Prostate gland (tissue), 2 donors: ENCODE results near the gene ACE.

ENCODE experiments used
- POLR2A ChIP-seq: fragments of 450-650 bp; IDR thresholded peaks from one replicate; pipeline ENCODE4 v1.6.1; 2016; ENCODE audit warnings: antibody characterized with exemption, mild to moderate bottlenecking
- POLR2AphosphoS5 ChIP-seq: sonication (generic); formaldehyde crosslinking; IDR thresholded peaks from one replicate; pipeline ENCODE4 v1.6.1; 2017; ENCODE audit warnings: antibody characterized with exemption
- TF ChIP-seq, protein P1 (sequence below), 4 experiments: fragments of 200-600 bp in 2 of 4; fragments of 450-650 bp in 2 of 4; sonication (generic) in 2 of 4; IDR thresholded peaks; 1 replicate in 3 of 4; 2 replicates in 1 of 4; pipeline ENCODE4 v1.5.1; 2016 to 2019; ENCODE audit warnings: antibody characterized with exemption in 4 of 4, mild to moderate bottlenecking in 2 of 4, moderate library complexity in 2 of 4

DNA sequence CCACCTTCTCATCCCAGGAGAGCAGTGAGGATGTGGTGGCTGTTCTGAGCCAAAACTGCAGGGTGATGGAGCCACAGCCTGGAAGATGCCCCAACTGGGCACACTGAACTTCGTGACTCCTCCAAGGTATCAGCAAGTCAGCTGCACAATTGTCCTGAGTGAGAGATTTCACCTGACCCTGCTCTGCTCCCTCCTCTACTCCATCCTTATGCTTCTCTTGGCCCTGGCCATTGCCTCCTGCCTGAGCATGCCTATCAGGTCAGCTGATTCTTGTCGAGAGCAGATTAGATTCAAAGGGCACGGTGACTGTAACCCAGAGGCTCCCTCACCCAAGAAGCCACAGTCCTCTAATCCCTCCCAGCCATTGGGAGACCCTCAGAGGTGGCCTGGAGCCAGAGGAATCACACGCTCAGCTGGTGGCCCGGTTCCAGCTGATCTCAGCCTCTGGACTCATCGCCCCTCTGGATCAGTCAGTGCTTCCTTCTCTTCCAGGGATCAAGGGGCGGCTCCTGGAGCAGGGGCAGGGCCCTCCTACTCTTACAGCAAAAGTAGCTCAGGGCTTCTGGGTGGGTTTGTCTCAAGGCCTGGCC, 23.8 kb upstream of the ACE start:
- TF ChIP-seq, protein P1, sequence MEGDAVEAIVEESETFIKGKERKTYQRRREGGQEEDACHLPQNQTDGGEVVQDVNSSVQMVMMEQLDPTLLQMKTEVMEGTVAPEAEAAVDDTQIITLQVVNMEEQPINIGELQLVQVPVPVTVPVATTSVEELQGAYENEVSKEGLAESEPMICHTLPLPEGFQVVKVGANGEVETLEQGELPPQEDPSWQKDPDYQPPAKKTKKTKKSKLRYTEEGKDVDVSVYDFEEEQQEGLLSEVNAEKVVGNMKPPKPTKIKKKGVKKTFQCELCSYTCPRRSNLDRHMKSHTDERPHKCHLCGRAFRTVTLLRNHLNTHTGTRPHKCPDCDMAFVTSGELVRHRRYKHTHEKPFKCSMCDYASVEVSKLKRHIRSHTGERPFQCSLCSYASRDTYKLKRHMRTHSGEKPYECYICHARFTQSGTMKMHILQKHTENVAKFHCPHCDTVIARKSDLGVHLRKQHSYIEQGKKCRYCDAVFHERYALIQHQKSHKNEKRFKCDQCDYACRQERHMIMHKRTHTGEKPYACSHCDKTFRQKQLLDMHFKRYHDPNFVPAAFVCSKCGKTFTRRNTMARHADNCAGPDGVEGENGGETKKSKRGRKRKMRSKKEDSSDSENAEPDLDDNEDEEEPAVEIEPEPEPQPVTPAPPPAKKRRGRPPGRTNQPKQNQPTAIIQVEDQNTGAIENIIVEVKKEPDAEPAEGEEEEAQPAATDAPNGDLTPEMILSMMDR (IDR thresholded peaks at IDR 0.05), result no peak
- TF ChIP-seq POLR2AphosphoS5 (no peak), POLR2A (no peak)
